Left hindlimb (tissue), 1 donor: ENCODE measurements around the gene NAA60.

Experiments
- DNase-seq: peaks from one replicate; pipeline ENCODE4 v3.0.0-alpha.2; 2018

Gene NAA60

DNA sequence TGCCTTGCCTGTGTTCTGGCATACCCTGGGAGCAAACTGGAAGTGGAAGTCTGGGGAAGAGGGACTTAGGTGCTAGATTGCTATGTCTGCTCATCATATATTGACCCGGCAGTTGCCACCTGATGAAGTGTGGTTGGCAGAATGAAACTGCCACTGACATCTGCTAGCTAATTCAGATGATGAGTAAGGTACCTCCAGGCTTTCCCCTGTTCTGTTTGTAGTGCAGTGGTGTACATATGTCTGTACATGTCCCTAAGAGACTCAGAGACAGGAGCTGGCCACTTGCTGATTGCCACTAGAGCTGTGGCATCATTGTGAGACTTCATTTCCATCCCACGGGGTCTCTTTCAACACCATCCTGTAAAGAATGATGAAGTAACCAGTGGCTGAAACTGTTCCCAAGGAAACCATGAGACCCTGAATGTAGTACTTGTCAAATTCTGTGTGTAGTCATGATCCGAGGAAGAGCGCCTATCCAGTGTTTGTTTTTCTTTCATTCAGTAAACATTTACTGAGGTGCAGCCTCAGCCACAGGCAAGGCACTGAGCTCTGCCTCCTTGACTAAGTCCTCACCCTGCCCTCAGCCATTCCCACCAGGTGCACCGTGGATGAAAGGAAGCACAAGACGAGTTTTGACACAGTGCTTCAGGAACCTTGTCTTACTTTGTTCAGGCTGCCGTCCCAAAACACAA lies 70.6 kb downstream of the NAA60 start:
- no peak for DNase-seq

DNA sequence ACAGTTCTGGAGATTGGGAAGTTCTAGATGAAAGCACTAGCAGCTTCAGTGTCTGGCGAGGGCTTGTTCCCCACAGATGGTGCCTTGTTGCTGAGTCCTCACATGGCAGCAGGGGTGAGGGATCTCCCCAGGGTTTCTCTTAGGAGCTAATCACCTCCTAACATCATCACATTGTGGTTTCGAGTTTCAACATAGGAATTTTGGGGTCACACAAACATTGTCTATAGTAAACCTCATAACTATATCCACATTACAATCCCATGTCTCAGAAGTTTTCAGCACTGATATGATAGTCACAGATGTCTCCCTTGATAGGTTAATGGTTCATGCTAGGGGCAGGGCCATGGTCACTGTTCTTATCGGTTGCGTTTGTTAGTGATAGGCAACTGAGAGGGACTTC lies 71.1 kb downstream of the NAA60 start:
- no peak for DNase-seq

- DNase-seq, result no peak
These were observed 72.4 kb downstream of the NAA60 start for GRCh38 chr16:3515897-3516296.

GRCh38 chr16:3518292-3518985 lies 75.0 kb downstream of the NAA60 start:
- DNase-seq, result no peak

DNA sequence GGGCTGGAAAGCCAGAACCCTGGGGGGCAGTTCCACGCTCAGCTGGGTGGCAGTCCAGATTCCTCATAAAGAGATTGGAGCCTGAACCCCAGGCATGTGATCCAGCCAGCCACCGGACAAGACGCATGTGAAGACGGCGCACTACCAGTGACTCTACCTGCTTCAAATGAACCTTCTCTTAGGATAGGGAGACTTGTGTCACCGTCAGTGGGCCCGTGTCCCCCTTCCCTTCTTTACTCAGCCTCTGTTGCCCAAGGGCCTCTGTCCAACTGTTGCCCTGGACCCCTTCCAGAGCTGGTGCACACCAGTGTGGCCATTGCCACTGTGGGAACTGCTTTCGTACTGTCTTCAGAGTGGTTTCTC lies 75.5 kb downstream of the NAA60 start:
- no peak for DNase-seq

DNA sequence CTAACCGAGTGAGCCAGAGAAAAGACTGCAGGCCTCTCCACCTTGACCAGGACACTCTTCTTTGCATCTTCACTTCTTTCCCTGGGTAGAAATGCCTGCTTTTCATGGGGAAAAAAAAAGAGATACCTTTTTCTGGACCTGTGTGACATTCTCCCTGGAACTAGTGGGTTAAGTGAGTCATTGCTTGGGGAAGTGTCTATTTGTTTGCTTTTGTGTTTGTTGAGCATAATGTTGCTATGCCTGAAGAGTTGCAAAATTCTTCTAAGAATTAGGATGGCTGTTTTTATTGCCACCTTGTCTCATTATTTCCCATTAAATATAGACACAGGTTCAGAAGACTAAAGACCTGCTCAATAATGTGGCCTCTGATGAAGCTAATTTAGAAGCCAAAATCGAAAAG lies 76.1 kb downstream of the NAA60 start:
- no peak for DNase-seq

GRCh38 chr16:3520413-3520812 lies 76.9 kb downstream of the NAA60 start:
- peak; percentile 51 for DNase-seq

DNA sequence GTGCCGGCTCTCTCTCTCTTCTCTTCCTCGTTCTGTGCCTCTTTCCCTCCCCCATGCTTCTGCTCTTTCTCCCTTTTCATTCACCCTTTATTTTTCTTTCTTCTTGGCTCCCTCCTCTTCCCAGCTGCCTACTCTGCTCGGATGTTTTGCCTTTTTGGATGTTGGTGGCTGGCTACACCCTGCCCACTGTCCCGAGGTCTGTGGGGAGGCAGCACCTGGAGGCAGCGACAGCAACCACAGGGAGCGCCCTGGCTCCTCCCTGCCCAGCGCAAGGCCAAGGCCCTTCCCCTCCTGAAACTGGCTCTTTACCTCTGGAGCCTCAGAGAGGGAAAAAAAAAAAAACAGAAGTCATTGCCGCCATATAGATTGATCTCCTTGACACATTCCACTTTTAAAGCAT lies 77.4 kb downstream of the NAA60 start:
- DNase-seq, result peak; percentile 76

DNA sequence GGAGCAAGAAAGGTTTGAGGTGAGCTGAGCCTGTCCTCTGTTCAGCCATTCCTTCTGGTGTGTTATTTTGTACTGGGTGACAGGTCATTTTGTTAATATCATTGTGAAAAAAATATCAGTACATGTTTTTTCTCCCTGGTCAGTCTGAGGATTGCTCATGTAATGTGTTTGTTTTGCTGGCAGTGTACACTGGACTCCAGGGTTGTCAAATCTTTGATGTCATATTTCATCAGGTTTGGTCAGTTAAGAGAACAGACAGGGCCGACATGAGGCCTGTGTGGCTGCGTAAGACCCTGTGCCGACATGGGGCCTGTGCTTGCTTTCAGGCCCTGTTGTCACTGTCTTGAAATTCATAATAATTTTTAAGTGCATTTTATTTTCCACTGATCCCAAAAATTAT lies 79.8 kb downstream of the NAA60 start:
- no peak for DNase-seq

DNA sequence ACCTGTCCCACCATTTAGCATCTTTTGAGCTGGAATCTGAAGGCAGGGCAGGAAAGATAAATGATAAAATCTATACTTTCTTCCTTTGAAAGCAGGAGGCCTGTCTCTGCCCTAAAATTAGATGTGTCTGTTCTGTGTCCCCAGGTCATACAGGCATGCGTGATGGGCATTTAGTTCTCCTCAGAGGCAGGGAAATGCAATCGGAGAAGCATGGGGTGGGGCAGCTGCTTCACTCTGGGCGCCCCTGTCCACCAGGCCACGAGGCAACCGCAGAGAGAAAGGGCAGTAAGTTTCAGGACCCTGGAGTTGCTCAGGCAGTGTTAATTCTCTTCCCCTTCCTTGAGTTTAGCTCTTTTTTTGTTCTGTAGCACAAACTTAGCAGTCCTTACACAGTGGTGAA lies 82.5 kb downstream of the NAA60 start:
- no peak for DNase-seq

- DNase-seq, result peak; percentile 68
These were observed 83.8 kb downstream of the NAA60 start for GRCh38 chr16:3527216-3527829.

DNA sequence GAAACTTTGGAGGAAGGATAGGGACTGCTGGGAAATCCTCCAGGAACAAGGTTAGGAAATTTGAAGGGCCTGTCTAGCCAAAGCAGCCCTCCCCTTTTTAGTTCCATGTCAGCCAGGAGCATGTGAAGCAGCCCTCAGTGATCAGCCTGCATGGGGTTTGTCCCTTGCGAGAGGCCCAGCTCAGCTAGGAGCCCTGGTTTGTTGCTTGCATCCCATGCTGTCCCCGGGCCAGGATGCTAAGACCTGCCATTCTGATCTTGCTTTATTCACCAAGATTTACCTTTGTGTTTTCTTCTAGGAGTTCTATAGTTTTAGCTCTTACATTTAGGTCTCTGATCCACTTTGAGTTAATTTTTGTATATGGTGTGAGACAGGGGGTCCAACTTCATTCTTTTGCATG lies 84.9 kb downstream of the NAA60 start:
- no peak for DNase-seq

DNA sequence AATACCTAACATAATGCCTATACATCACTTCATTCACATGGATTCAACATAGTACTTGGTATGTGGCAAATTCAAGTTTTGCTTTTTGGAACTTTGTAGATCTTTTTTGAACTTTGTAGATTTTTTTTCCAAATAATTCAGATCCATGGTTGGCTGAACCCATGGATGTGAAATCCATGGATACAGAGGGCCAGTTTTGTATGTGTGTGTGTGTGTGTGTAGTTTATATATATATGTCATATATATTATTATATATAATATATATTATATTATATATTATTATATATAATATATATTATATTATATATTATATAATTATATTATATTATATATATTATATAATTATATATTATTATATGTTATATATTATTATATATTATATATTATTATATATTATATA lies 85.7 kb downstream of the NAA60 start:
- DNase-seq, result no peak

GRCh38 chr16:3530371-3530914 lies 87.0 kb downstream of the NAA60 start:
- DNase-seq, result no peak

GRCh38 chr16:3532741-3533140 lies 89.3 kb downstream of the NAA60 start:
- no peak for DNase-seq

DNA sequence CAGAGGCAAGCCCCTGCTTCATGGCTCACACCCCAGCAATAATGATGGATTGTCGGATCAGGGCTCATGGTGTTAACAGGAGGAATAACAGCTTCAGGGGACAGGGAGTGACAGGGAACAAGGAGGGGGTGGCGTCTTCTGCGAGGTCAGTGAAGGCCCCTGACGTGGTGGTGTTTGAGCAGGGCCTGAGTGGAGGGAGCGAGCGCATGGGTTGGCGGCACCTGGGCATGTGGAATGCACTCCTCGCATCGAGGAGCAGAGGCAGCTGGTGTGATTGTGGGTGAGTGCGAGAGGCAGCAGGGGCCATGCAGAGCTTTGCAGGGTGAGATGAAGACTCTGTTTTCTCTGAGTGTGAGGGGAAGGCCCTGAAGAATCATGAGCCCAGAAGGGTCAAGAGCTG lies 90.6 kb downstream of the NAA60 start:
- DNase-seq, result no peak

GRCh38 chr16:3536271-3536731 lies 92.8 kb downstream of the NAA60 start:
- DNase-seq, result peak; percentile 68
